Tibial nerve (tissue), 4 donors: ENCODE measurements around the gene ADAMTS10.

ENCODE experiments used
- CTCF ChIP-seq, 5 experiments: fragments of 200-600 bp in 3 of 5; fragments of 450-650 bp in 2 of 5; sonication (generic) in 3 of 5; IDR thresholded peaks; one replicate each; pipeline ENCODE4 v1.5.1; 2016 to 2019; ENCODE audit warnings: antibody characterized with exemption in 5 of 5, mild to moderate bottlenecking in 3 of 5, moderate library complexity in 2 of 5
- EP300 ChIP-seq, 2 donors: sonication (generic); formaldehyde crosslinking; IDR thresholded peaks; one replicate each; pipeline ENCODE4 v1.6.1; 2017; ENCODE audit warnings: antibody characterized with exemption in 2 of 2, mild to moderate bottlenecking in 1 of 2

- TF ChIP-seq EP300 (IDR thresholded peaks at IDR 0.05) (peak in 1 of 2 donors; percentile 16), CTCF (IDR thresholded peaks at IDR 0.05) (peak; percentile 68 to 92 (median 77))
Observed at GRCh38 chr19:8615813-8616596, 5.5 kb upstream of the ADAMTS10 start.
